Stimulated activated CD4-positive, alpha-beta T cell treated with anti-CD3 and anti-CD28 coated beads, Interleukin-12 subunit alpha, Interleukin-12 subunit beta, amount 100 ng/mL, for 48 hours (primary cell): Measurements from ENCODE around the gene DHX35.

Experiments
- DNase-seq, 3 donors: peaks; one replicate each; pipeline ENCODE4 v3.0.0-alpha.2; 2020; ENCODE audit warnings: low read depth in 2 of 3, low spot score in 1 of 3

Gene DHX35

DNA sequence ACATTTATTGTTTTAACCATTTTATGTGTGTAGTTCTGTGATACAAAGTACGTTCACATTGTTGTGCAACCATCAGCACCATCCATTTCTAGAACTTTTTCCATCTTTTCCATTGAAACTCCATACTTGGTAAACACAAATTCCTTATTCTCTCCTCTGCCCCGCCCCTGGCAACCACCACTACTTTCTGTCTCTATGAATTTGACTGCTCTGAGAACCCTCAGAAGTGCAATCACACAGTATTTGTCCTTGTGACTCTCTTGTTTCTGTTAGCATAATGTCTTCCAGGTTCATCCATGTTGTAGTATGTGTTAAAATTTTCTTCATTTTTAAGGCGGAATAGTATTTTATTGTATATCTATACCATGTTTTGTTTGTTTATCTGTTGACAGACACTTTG, 56.9 kb downstream of the DHX35 start:
- DNase-seq: no peak

DNA sequence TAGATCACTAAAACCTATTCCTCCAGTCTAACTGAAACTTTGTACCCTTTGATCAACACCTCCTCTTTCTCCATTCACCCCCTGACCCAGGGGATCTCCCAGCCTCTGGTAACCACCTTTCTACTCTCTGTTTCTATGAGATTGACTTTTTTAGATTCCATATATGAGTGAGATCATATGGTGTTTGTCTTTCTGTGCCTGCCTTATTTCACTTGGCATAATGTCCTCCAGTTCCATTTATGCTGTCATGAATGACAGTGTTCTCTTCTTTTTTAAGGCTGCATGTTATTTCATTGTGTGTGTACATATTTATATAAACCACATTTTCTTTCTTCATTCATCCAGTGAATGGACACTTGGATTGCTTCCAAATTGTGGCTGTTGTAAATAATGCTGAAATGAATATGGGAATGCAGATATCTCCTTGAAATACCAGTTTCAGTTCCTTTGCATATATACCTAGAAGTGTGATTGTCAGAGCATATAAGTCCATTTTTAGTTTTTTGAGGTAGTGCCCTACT, 57.7 kb downstream of the DHX35 start:
- peak; percentile 32 to 48 (median 38) for DNase-seq

DNA sequence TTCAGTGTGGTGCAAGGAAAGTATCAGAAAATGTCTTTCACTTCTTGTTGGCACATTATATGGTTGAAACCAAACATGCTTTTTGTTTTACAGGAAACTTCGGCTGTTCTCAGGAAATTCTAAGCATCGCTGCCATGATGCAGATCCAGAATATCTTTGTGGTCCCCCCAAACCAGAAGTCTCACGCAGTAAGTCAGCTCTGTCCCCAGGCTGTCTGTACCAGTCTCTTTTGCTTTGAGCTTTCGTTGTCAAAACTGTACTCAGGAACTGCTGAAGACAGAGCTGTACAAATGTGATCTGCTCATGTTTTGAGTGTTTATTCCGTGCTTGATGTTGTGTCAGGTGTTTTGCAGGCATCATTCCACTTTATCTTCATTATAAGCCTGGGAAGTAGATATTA, 59.6 kb downstream of the DHX35 start:
- DNase-seq: no peak

DNA sequence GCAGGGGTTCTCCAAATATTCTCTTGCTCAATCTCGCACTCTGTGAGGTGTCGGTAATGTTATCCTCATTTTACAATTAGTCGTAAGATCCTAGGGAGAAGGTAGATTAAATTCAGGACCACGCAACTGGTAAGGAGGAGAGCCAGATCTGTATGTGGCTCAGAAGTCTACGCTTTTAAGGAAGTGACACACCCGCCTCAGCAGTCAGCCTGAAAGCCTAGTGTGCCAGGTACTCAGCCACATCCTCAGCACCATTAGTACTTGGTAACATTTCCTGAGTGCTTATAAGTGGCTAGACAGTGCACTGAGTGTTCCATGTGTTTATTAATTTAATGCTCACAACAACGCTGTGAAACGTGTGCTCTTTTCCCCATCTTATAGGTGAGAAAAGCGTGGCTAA, 63.7 kb downstream of the DHX35 start:
- no peak for DNase-seq

DNA sequence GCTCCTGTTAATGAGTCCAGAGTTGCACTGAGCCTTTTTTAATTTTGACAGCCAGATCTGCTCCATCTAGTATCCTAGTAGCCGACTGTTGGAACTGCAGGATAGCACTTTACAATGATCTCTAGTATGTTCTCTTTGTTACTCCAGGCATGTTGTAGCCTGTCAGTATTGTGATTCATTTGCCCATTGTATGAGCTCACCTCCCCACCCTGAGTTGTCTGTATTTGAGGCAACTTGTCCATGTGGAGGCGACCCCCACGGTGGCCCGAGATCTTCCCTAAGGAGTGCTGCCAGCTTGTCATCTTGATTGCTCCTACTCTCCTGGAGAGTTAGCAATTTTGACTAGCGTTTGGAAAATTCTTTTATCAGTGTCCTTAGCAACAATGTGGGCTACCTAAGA, 67.2 kb downstream of the DHX35 start:
- no peak for DNase-seq

DNA sequence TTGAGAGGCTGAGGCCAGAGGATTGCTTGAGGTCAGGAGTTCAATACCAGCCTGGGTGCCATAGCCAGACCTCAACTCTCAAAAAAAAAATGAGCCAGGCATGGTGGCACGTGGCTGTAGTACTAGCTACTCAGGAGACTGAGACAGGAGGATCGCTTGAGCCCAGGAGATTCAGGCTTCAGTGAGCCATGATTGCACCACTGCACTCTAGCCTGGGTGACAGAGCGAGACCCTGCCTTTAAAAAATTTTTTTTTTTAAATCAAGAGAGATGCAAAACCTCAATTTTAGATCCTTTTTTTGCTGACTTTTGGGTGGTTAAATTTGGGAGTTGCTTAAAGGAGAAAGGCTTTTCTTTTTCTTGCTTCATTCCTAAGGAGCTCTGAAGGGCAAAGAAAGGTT, 70.9 kb downstream of the DHX35 start:
- no peak for DNase-seq

DNA sequence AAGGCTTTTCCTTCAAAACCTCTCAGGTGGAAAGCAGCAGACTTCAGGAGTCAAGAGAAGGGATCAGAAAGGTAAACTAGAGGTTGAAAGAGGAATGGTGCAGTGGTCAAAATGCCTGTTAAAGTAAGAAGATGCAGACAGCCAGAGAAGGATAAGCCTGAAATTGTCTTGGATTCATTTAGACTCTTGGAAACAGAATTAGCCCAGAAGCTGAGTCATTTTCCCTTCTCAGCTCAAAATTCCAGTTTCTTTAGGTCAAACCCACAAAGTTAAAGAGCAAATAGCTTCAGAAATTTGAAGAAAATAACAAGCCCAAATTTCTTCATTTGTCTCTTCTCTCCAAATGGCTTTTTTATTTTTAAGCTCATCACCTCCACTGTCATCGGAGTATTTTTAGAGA, 73.9 kb downstream of the DHX35 start:
- DNase-seq: no peak

DNA sequence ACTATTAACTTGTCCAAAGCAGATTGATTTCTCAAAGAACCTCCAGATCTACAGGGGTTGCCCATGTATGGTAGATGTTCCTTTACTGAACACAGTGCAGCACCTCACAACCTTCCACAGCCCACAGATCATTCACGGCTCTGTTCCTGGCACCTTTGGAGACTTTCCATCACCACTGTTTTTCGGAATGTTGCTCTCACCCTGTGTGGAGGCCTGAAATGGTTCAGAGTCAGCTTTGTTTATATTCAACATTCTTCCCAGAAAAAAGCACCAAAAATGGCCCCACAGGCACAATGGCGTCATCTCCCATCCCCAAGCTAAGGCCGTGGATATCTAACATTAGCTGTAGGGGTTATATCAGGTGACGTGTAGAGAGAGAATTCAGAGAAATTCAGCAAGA, 74.7 kb downstream of the DHX35 start:
- DNase-seq: no peak

DNA sequence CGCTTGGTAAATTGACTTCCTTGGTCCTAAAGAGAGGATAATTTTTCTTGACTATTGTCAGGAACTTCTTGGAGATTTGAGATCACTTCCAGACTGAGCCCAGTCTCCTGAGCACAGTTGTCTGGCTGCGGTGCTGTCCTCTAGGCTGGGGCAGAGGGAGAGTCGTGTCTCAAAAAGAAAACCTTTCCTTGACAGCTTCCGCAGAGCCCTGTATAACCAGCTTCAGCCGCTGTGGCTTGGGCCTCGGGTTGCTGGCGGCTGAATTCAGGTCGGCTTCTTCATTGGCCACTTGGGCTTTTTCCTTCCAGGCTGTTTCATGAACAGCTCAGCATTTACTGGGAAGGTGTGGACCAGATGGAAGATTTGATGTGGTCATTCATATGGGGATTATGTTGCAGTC, 75.9 kb downstream of the DHX35 start:
- no peak for DNase-seq

DNA sequence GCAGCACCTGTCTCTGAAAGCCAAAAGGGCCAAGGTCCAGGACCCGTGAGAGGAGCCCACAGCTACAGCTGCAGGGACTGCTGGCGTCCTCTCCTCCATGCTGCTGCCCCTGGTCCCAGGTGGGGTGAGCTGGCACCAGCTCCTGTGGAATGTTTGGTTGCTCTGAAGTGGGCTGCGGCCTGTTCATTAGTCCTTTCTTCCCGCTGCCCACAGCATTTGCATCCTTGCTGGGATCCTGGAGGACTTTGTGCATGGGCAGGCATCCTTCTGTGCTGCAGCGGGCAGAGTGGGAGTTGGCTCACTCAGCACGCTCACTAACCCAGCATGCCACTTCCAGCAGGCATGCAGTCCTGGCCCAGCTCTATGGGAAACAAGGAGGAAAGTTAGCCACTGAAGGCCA, 76.4 kb downstream of the DHX35 start:
- DNase-seq: no peak

DNA sequence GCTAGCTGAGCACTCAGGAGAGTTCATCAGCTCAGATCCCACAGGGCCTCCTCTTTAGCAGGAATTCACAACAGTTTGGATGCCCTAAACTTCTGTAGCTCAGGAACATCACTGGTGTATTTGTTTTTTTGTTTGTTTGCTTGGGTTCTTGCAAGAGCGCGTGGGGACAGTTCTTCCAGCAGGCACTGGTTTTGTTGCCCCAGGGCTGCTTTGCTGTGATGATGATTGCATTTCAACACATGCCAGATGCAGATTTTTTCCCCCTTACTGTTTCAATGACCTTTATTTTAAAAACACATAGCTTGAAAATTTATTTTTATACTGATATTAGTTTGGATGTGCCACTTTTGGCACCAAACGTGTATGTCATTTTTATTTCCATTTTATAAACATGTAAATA, 77.1 kb downstream of the DHX35 start:
- no peak for DNase-seq

DNA sequence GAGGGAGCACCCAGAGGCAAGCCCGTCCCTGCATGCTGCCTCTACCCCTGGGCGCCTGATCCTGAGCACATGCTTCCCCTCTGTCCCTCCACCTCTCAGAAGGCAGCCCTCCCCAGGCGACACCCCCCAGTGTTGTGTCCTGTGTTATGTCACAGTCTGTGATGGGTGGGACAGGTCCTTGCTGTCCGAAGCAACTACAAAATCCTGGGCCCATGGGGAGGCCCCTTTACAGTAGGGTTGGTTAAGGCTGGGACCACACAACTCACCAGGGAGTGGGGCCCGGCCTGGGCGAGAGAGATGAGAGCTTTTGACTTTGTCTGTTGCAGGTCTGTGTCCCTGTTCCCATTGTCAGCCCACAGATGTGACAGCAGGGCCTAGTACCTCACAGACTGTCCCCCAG, 78.0 kb downstream of the DHX35 start:
- DNase-seq: no peak

DNA sequence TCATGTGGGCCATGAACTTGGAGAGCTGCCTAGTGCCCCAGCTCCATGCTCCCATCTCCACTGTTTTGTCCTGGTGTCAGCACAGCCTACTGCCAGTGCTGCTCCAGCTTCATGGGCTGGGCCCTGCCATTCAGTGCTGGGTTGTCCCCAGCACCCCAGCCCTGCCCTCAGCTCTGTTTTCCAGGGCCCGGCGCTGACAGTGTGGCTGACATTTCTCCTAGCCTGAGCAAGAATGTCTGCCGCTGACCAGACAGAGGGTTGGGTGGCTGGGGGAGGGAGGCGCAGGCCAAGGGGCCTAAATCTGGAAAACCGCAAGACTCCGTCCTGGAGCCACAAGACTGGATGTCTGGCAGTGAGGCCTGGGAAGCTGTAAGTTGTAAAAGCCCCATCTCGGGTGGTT, 78.9 kb downstream of the DHX35 start:
- DNase-seq: no peak

DNA sequence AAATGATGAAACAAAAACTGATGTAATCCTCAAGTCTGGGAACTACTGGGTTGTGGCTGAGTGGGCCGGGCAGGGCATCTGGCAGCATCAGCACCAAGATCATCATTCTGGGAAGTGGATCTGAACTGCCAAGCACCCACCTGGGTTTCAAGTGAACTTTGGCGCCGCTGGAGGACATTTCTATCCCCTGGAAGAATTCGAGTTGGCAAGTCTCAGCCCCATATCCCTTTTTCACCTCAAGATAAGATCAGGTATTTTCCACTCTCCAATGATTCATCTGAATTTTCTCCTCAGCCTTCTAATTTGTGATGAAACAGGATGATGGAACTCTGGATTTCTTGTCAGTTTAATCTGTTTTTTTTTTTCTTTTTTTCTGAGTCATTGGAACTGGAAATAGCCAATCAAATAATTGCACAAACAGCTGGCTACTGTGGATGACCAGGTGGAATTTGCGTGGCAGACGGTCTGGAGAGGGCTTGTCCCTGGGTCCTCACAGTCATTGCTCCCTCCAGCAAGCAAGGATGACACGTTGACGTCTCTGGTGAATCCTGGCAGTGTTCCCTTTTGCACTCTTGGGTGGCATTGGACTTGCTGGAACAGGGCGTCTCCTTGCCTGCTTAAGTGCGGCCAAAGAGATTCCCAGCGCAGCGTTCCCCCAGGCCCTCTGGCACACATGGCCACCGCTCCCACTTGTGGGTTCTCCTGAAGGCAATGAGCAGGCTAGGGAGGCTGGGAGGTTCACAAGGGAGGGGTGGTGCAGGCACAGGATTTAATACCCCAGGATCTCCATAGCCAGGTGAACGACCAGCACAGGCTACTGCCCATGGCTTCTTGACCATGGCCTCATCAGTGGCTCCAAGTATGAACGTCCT, 80.4 kb downstream of the DHX35 start:
- no peak for DNase-seq

DNA sequence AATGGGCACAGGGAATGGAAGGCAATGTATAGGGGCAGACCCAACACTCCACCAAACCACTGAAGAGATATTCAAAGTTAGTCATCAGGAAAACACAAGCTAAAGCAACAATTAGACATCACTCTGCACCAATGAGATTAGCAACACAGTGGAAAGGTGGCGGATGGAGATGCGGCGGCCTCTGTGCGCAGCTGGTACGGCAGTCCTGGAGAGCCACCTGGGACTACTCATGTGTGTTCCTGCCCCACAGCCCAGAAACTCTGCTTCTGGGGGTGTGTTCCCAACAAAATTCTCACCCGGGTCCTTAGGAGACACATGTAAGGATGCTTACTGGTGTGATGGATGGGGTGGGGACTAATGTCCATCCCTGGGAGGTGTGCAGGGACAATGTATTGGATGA, 82.4 kb downstream of the DHX35 start:
- no peak for DNase-seq

DNA sequence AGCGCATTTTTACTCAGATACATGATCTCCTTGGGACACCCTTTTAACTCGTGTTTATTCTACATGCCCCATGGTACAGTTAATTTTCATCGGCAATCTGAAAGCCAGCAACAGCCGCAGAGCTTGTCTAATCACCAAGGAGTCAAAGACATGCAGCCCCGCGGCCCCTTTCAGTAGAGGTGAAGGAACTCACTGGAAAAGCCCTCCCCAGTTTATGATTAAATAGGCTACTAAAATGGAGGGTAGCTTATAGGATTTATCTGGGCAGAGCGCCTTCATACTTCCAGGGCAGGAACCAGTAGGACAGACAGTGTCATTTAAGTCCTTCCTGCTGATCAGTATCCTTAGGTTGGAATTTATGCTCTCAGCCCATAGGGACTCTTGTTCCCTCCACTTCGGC, 83.5 kb downstream of the DHX35 start:
- DNase-seq: no peak

DNA sequence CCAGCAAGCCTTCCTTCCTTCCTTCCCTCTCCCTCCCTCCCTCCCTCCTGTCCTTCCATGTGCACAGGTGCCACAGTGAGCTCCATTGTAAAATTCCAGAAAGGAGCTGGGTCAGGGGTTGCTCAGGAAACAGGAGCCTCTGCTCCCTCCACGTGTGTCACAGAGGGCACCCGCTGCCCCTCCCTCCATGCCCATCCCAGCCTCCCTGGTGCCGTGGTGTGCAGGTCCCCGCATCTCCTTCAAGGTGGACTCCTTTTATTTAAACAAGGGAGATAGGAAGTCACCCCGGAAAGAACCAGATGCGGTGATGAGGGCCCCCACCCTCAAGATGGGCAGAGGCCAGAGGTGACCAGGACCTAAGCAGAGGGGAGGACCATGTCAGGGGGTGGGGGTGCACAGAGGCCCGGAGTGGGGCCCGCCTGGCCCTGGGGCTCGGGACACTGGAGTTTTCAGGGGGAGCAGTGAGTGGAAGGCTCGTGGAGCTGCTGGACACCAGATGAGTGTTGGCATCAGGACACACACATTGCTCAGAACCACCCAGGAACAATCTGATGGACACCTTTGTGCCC, 85.4 kb downstream of the DHX35 start:
- no peak for DNase-seq

DNA sequence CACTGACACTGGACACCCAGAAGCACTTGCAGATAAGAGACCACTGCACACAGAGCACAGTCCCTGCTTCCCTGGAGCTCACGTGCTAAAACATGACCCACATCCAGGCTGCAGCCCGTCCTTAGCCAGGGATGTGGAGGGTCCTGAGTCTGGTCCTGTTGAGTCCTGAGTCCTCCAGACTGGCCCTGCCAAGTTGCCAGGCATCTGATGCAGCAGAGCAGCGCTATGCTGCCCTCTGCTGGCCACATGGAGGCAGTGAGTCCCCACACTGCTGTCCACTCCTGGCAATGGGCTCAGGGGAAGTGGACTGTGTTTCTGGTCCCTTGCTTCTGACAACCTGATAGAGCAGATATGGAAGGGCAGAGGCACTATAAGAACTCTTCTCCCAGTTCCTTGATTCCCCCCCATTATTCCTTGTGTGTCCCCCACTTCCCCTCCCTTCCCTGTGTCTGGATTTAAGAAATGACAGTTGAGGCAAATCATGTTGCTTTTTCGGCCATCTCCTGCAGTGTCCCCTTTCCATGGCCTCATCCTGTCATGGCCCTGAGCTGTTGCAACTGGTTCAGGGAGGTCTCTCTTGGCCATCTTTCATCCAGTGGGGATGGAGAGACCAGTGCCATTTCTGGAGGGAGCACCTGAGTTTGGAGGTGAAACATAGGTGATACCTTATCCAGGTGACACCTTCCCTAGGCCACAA, 86.0 kb downstream of the DHX35 start:
- DNase-seq: peak; percentile 49 to 68 (median 64)

DNA sequence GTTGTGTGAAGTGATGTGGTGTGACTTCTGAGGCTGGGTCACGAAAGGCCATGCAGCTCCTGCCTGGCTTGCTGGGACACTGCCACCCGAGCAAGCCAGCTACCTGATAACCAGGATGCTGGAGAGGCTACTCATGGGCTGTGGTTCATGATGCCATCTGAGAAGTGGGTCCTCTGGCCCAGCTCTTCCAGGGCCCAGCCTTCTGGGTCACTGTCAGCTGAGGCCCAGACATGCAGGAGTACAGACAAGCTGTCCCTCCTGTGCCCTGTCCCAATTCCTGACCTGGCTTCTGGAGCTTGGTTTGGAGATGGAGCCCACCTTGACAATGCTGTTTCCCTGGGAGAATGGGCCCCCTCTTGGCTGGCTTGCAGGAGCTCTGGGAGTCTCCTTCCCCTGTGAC, 87.0 kb downstream of the DHX35 start:
- DNase-seq: no peak

DNA sequence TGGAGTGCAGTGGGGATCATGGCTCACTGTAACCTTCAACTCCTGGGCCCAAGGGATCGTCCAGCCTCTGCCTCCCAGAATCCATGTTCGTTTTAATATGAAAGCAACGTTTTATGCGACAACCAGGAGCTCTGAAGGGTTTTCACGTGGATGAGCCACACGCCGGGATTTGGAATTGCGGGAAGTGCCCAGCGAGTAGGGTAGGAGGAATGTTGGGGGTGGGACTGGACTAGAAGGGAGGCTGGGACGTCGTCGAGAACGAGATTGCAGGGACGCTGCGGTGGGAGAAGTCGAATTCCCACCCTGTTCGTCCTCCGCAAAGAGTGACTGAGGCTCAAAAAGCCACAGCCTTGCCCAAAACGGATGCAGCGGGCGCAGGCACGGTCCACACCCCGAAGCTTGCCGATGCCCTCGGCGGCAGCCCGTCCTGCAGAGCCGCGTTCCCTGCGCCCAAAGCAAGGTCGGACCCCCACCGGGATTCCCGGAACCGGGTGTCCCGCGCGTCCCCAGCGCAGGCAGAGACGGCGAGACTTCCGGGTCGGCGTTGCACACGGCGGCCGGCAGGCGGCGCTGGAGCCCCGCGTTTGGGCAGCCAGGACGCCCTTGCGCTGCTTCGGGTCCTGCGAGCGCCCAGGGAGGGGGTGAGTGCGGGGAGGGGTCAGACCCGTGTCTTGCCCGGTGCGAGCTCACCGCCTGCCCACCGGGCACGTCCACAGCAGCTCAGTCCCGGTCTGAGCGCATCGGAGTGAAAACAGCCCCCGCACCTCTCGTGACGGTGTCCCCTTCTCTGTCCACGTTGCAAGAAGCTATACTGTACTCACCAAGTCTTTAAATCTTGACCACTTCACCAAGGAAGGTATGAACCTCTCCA, 87.8 kb downstream of the DHX35 start:
- peak; percentile 49 to 73 (median 68) for DNase-seq

DNA sequence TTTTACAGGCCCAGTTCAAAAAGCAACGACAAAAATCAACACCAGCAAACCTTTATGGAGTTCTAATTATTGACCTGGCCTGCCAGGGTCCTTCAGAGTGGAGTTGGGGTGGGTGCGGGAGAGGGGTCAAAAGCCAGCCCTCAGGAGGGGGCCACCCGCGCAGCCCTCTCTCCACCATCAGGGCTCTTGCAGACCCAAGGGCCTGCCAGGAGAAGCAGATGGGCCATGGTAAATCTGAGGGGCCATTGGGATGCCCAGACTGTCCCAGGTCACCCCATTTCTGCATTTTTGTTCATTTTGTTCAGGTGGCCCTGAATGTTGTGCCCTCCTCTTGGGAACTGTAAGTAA, 88.4 kb downstream of the DHX35 start:
- DNase-seq: no peak
